Suprapubic skin (tissue), 4 donors: ENCODE results near the gene LLCFC1. TPM values are rescaled to one million over a fixed set of nuclear protein-coding genes. Genes with fewer than 3 reads are reported as not detected.

ENCODE experiments used
- DNase-seq, 2 donors: peaks; one replicate each; pipeline ENCODE4 v3.0.0-alpha.2; 2019; ENCODE audit warnings: low spot score in 2 of 2
- H3K27ac ChIP-seq: fragments of 200-600 bp; sonication (generic); one replicate; pipeline ENCODE4 v1.5.1; 2019
- H3K27me3 ChIP-seq: fragments of 200-600 bp; sonication (generic); one replicate; pipeline ENCODE4 v1.5.1; 2019
- H3K36me3 ChIP-seq: fragments of 200-600 bp; sonication (generic); one replicate; pipeline ENCODE4 v1.5.1; 2019
- H3K4me1 ChIP-seq: fragments of 200-600 bp; sonication (generic); one replicate; pipeline ENCODE4 v1.5.1; 2019
- H3K4me3 ChIP-seq: fragments of 200-600 bp; sonication (generic); one replicate; pipeline ENCODE4 v1.5.1; 2019; ENCODE audit warnings: mild to moderate bottlenecking
- H3K9me3 ChIP-seq: fragments of 200-600 bp; sonication (generic); one replicate; pipeline ENCODE4 v1.5.1; 2019
- CTCF ChIP-seq, 2 donors: fragments of 200-600 bp in 1 of 2; fragments of 450-650 bp in 1 of 2; sonication (generic) in 1 of 2; IDR thresholded peaks; one replicate each; pipeline ENCODE4 v1.5.1; 2016 to 2019; ENCODE audit warnings: antibody characterized with exemption in 2 of 2, mild to moderate bottlenecking in 1 of 2, moderate library complexity in 1 of 2
- EP300 ChIP-seq: sonication (generic); formaldehyde crosslinking; IDR thresholded peaks from one replicate; pipeline ENCODE4 v1.6.1; 2017; ENCODE audit warnings: antibody characterized with exemption
- POLR2A ChIP-seq, 2 donors: fragments of 450-650 bp; IDR thresholded peaks; one replicate each; pipeline ENCODE4 v1.6.1; 2017; ENCODE audit warnings: antibody characterized with exemption in 2 of 2, mild to moderate bottlenecking in 2 of 2, moderate library complexity in 2 of 2
- POLR2AphosphoS5 ChIP-seq, 3 donors: sonication (generic); formaldehyde crosslinking; IDR thresholded peaks; one replicate each; pipeline ENCODE4 v1.6.1; 2017; ENCODE audit warnings: antibody characterized with exemption in 3 of 3
- WGBS: methylation state at CpG from one replicate; pipeline ENCODE4 v1.1.5; 2018; 5-methylcytosine and 5-hydroxymethylcytosine counted together
- total RNA-seq, 4 donors: library from RNA; depleted of rRNA; stranded (reverse); fragments of >200 nt; gene quantifications; one replicate each; pipeline ENCODE4 v1.1.0, GENCODE V29; 2016

LLCFC1 gene
- not detected for total RNA-seq

- H3K9me3 ChIP-seq: no peaks in the 10 kb centered on the region
- peaks cover 7% of the 10 kb centered on the region for H3K4me1 ChIP-seq
- DNase-seq: peak in 1 of 2 donors; percentile 54
- no peak within 1 kb of the TSS for H3K27ac ChIP-seq
- no peaks in the 10 kb centered on the region for H3K27me3 ChIP-seq
- H3K4me3 ChIP-seq: no peak within 1 kb of the TSS
- WGBS: 67% methylated on average over 10 of the region's 10 CpGs
- H3K36me3 ChIP-seq: no peaks in the 10 kb centered on the region
- TF ChIP-seq CTCF (IDR thresholded peaks at IDR 0.05) (peak in 1 of 2 donors; percentile 39), POLR2AphosphoS5 (IDR thresholded peaks at IDR 0.05) (no peak), POLR2A (IDR thresholded peaks at IDR 0.05) (no peak)
These were observed at the start of gene LLCFC1 for GRCh38 chr7:142939226-142939910. Gene LLCFC1 (plus strand): TSS chr7:142939484. CDS start chr7:142939622, 138 bp downstream.

DNA sequence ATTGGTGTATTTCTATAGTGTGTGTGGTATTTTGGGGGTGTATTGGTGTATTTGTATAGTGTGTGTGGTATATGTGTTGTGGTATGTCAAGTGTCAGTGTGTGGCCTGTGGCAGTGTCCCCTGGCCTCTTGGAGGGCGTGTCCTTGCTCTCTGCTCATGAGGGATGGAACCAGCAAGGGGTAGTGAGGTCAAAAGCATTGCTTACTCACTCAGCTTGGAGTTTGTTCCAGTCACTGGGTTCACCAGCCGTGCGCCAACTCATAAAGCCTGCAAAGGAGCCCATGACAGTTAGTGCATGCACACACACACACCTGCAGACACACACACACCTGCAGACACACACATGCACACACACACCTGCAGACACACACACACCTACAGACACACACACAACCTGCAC lies 49.5 kb upstream of the LLCFC1 start:
- no peak for TF ChIP-seq POLR2AphosphoS5 (IDR thresholded peaks at IDR 0.05)
- TF ChIP-seq CTCF (IDR thresholded peaks at IDR 0.05): no peak
- TF ChIP-seq EP300: no peak
- TF ChIP-seq POLR2A (IDR thresholded peaks at IDR 0.05): no peak
- no peaks in the 10 kb centered on the region for H3K9me3 ChIP-seq
- 24% methylated on average over 2 of the region's 3 CpGs for WGBS

GRCh38 chr7:142890874-142891485 lies 48.3 kb upstream of the LLCFC1 start:
- Histone ChIP-seq H3K4me1 (peaks cover 11% of the 10 kb centered on the region), H3K27me3 (peaks cover 4% of the 10 kb centered on the region), H3K27ac (no peak overlapping the region), H3K9me3 (no peaks in the 10 kb centered on the region), H3K4me3 (no peak overlapping the region), H3K36me3 (no peaks in the 10 kb centered on the region)
- peak in 1 of 2 donors; percentile 26 for DNase-seq
- TF ChIP-seq POLR2A (IDR thresholded peaks at IDR 0.05): no peak
- TF ChIP-seq POLR2AphosphoS5 (IDR thresholded peaks at IDR 0.05): no peak
- no peak for TF ChIP-seq CTCF (IDR thresholded peaks at IDR 0.05)
- no peak for TF ChIP-seq EP300
- WGBS: 76% methylated on average over 12 of the region's 12 CpGs

More for the DNA sequence above, 49.5 kb upstream of the LLCFC1 start:
- Histone ChIP-seq H3K27ac (no peak overlapping the region), H3K4me3 (no peak overlapping the region), H3K27me3 (peaks cover 4% of the 10 kb centered on the region), H3K36me3 (no peaks in the 10 kb centered on the region), H3K4me1 (peaks cover 21% of the 10 kb centered on the region)
- peak in 1 of 2 donors; percentile 53 for DNase-seq

GRCh38 chr7:142891490-142892082 lies 47.7 kb upstream of the LLCFC1 start:
- peaks cover 7% of the 10 kb centered on the region for H3K4me1 ChIP-seq
- H3K9me3 ChIP-seq: no peaks in the 10 kb centered on the region
- peaks cover 4% of the 10 kb centered on the region for H3K27me3 ChIP-seq
- peak in 1 of 2 donors; percentile 26 for DNase-seq
- H3K27ac ChIP-seq: no peak overlapping the region
- H3K4me3 ChIP-seq: no peak overlapping the region
- no peaks in the 10 kb centered on the region for H3K36me3 ChIP-seq
- WGBS: 87% methylated on average over 10 of the region's 10 CpGs
- TF ChIP-seq EP300 (no peak), POLR2AphosphoS5 (IDR thresholded peaks at IDR 0.05) (no peak), POLR2A (IDR thresholded peaks at IDR 0.05) (no peak), CTCF (IDR thresholded peaks at IDR 0.05) (no peak)

- DNase-seq: peak in 1 of 2 donors; percentile 56
- no peak overlapping the region for H3K27ac ChIP-seq
- no peak for TF ChIP-seq EP300
- no peak for TF ChIP-seq POLR2AphosphoS5 (IDR thresholded peaks at IDR 0.05)
- no peak for TF ChIP-seq CTCF (IDR thresholded peaks at IDR 0.05)
- TF ChIP-seq POLR2A (IDR thresholded peaks at IDR 0.05): no peak
- H3K4me1 ChIP-seq: peaks cover 7% of the 10 kb centered on the region
- 86% methylated on average over 4 of the region's 5 CpGs for WGBS
- H3K36me3 ChIP-seq: no peaks in the 10 kb centered on the region
- no peak overlapping the region for H3K4me3 ChIP-seq
- peaks cover 4% of the 10 kb centered on the region for H3K27me3 ChIP-seq
- no peaks in the 10 kb centered on the region for H3K9me3 ChIP-seq
These were observed 46.3 kb upstream of the LLCFC1 start for GRCh38 chr7:142892951-142893350.
